IMR-90 (cell line): ENCODE data around the gene MTREX. TPM values are rescaled to one million over a fixed set of nuclear protein-coding genes. Genes with fewer than 3 reads are reported as not detected.

ENCODE experiments used
- ATAC-seq: fragments of 200-7000 bp; cut with Tn5 transposase; 2 replicates; pipeline ENCODE4 v1.9.1; 2020; ENCODE audit warnings: low read depth, mild to moderate bottlenecking, moderate library complexity
- BruUV-seq: library from RNA; stranded (reverse); fragments of 400-500 nt; replicated peaks from 2 replicates; lab custom pipeline; 2021; lab: Mats Ljungman, UMichigan
- CTCF ChIA-PET: fragments of 300-600 bp; formaldehyde crosslinking; extraction: SDS; loops from one replicate; lab custom pipeline; 2021; ENCODE audit warnings: antibody characterized with exemption; lab: Yijun Ruan, JAX
- POLR2A ChIA-PET: fragments of 300-600 bp; sonication (Branson Sonifier 250); formaldehyde crosslinking; loops from one replicate; lab custom pipeline; 2022; ENCODE audit warnings: antibody characterized with exemption; ENCODE audit not compliant: unreplicated experiment; lab: Charles Lee
- DNase-seq: peaks from one replicate; pipeline ENCODE4 v3.0.0; 2013
- H2AFZ ChIP-seq: replicated peaks from 2 replicates; pipeline ENCODE3; 2013; ENCODE audit warnings: low read length, mild to moderate bottlenecking; ENCODE audit not compliant: poor library complexity
- H2AK5ac ChIP-seq: 2 replicates; pipeline ENCODE4 v1.6.1; 2013; ENCODE audit warnings: low read depth, low read length, inconsistent platforms
- H2AK9ac ChIP-seq: replicated peaks from 2 replicates; pipeline ENCODE3; 2013; ENCODE audit warnings: mild to moderate bottlenecking, low read depth, low read length, moderate library complexity; ENCODE audit not compliant: poor library complexity
- H2BK120ac ChIP-seq: 2 replicates; pipeline ENCODE4 v1.6.1; 2013; ENCODE audit warnings: low read depth, low read length, inconsistent platforms
- H2BK15ac ChIP-seq: 3 replicates; pipeline ENCODE4 v1.6.1; 2013; ENCODE audit warnings: low read depth, low read length, inconsistent platforms
- H2BK20ac ChIP-seq: 2 replicates; pipeline ENCODE4 v1.6.1; 2013; ENCODE audit warnings: low read depth, mild to moderate bottlenecking, inconsistent platforms, low read length, moderate library complexity
- H2BK5ac ChIP-seq: 2 replicates; pipeline ENCODE4 v1.6.1; 2013; ENCODE audit warnings: mild to moderate bottlenecking, low read depth, low read length, inconsistent platforms; ENCODE audit not compliant: poor library complexity, severe bottlenecking
- H3K14ac ChIP-seq: replicated peaks from 2 replicates; pipeline ENCODE4 v1.6.1; 2013; ENCODE audit warnings: low read depth, low read length, inconsistent platforms
- H3K18ac ChIP-seq: 2 replicates; pipeline ENCODE4 v1.6.1; 2013; ENCODE audit warnings: low read depth, low read length, control low read depth
- H3K23ac ChIP-seq: 2 replicates; pipeline ENCODE4 v1.6.1; 2013; ENCODE audit warnings: low read depth, low read length, inconsistent platforms
- H3K27ac ChIP-seq: 2 replicates; pipeline ENCODE4 v1.5.1; 2013; ENCODE audit warnings: mild to moderate bottlenecking, control low read depth, low read length; ENCODE audit not compliant: insufficient read depth
- H3K27me3 ChIP-seq: 2 replicates; pipeline ENCODE4 v1.6.1; 2013; ENCODE audit warnings: low read length; ENCODE audit not compliant: control insufficient read depth, insufficient read depth
- H3K36me3 ChIP-seq: 2 replicates; pipeline ENCODE4 v1.6.1; 2013; ENCODE audit warnings: low read length, mixed read lengths; ENCODE audit not compliant: control insufficient read depth, insufficient read depth
- H3K4ac ChIP-seq: 2 replicates; pipeline ENCODE4 v1.6.1; 2013; ENCODE audit warnings: low read depth, low read length, inconsistent platforms
- H3K4me1 ChIP-seq: 2 replicates; pipeline ENCODE4 v1.6.1; 2013; ENCODE audit warnings: low read length, mixed read lengths; ENCODE audit not compliant: control insufficient read depth, insufficient read depth
- H3K4me2 ChIP-seq: 2 replicates; pipeline ENCODE4 v1.6.1; 2013; ENCODE audit warnings: low read depth, mild to moderate bottlenecking, control low read depth, low read length, moderate library complexity
- H3K4me3 ChIP-seq: 2 replicates; pipeline ENCODE4 v1.5.1; 2013; ENCODE audit warnings: low read depth, mild to moderate bottlenecking, control low read depth, low read length, moderate library complexity; ENCODE audit not compliant: insufficient read depth
- H3K56ac ChIP-seq: 2 replicates; pipeline ENCODE4 v1.6.1; 2013; ENCODE audit warnings: low read length, inconsistent platforms; ENCODE audit not compliant: insufficient read depth; ENCODE audit errors: extremely low read depth
- H3K79me1 ChIP-seq, 2 experiments: 2 replicates each; pipeline ENCODE4 v1.6.1; 2013; ENCODE audit warnings: low read length in 2 of 2, inconsistent platforms in 1 of 2, low read depth in 1 of 2
- H3K9ac ChIP-seq: 2 replicates; pipeline ENCODE4 v1.6.1; 2013; ENCODE audit warnings: low read depth, low read length, control low read depth
- H3K9me1 ChIP-seq: 2 replicates; pipeline ENCODE4 v1.6.1; 2013; ENCODE audit warnings: low read length, inconsistent platforms; ENCODE audit not compliant: insufficient read depth
- H3K9me3 ChIP-seq: 2 replicates; pipeline ENCODE4 v1.6.1; 2013; ENCODE audit warnings: low read length; ENCODE audit not compliant: control insufficient read depth, insufficient read depth
- H4K20me1 ChIP-seq: 2 replicates; pipeline ENCODE4 v1.6.1; 2013; ENCODE audit warnings: low read length, inconsistent platforms; ENCODE audit not compliant: insufficient read depth
- H4K5ac ChIP-seq: 2 replicates; pipeline ENCODE4 v1.6.1; 2013; ENCODE audit warnings: mild to moderate bottlenecking, low read depth, low read length, control low read depth
- H4K8ac ChIP-seq, 2 experiments: 2 replicates each; pipeline ENCODE4 v1.6.1; 2013; ENCODE audit warnings: low read depth in 2 of 2, low read length in 2 of 2, control low read depth in 1 of 2, inconsistent platforms in 1 of 2
- H4K91ac ChIP-seq: 2 replicates; pipeline ENCODE4 v1.6.1; 2013; ENCODE audit warnings: low read depth, low read length, inconsistent platforms; ENCODE audit not compliant: insufficient read depth
- BHLHE40 ChIP-seq: fragments of 150-350 bp; IDR thresholded peaks from 2 replicates; pipeline ENCODE4 v1.6.1; 2016; ENCODE audit warnings: mild to moderate bottlenecking, low read depth, low read length
- CHD1 ChIP-seq: IDR thresholded peaks from 2 replicates; pipeline ENCODE4 v1.6.1; 2012; ENCODE audit warnings: low read depth, low read length, improper control_type of control experiment
- NFE2L2 ChIP-seq: fragments of 150-350 bp; IDR thresholded peaks from 2 replicates; pipeline ENCODE4 v1.6.1; 2016; ENCODE audit warnings: low read depth, mild to moderate bottlenecking, low read length
- POLR2A ChIP-seq: IDR thresholded peaks from 2 replicates; pipeline ENCODE4 v1.6.1; 2012; ENCODE audit warnings: mild to moderate bottlenecking, low read depth, low read length
- RAD21 ChIP-seq: IDR thresholded peaks from 2 replicates; pipeline ENCODE4 v1.6.1; 2012; ENCODE audit warnings: low read length, improper control_type of control experiment
- WGBS, 2 experiments: methylation state at CpG; one replicate each; pipeline versions ENCODE4 v1.1.5 to v1.1.7; 2013; ENCODE audit warnings: missing lambda C conversion rate in 2 of 2; ENCODE audit not compliant: insufficient read length in 1 of 2; ENCODE audit errors: extremely low coverage in 2 of 2; 5-methylcytosine and 5-hydroxymethylcytosine counted together
- dilution Hi-C: fragments of 300-500 bp; cut with HindIII; formaldehyde crosslinking; loops from one replicate; pipeline ENCODE4 v1.14.3; 2018; ENCODE audit warnings: low sequenced_read_pairs; ENCODE audit not compliant: unreplicated experiment
- in situ Hi-C: fragments of 300-500 bp; cut with MboI; formaldehyde crosslinking; loops from 3 replicates; pipeline ENCODE4 v1.14.3; 2019; ENCODE audit warnings: low sequenced_read_pairs, inconsistent platforms, mixed read lengths
- intact Hi-C: fragments of 100-400 bp; cut with micrococcal nuclease; formaldehyde crosslinking; loops from 2 replicates; pipeline ENCODE4 v1.10.0; 2022
- polyA plus RNA-seq, 3 experiments: library from polyadenylated mRNA; depleted of rRNA; stranded (reverse); fragments of >200 nt; gene quantifications; 2 replicates each; pipeline ENCODE4 v1.2.3, GENCODE V29; 2012; ENCODE audit warnings: low replicate concordance in 1 of 3
- total RNA-seq: library from RNA; depleted of rRNA; stranded (reverse); fragments of >200 nt; gene quantifications from 2 replicates; pipeline ENCODE4 v1.2.3, GENCODE V29; 2012

Gene MTREX
- total and polyA plus RNA-seq, 2 of the 4 experiments (the other 2 are of a cell fraction) = 22.1 to 33.2 TPM

DNA sequence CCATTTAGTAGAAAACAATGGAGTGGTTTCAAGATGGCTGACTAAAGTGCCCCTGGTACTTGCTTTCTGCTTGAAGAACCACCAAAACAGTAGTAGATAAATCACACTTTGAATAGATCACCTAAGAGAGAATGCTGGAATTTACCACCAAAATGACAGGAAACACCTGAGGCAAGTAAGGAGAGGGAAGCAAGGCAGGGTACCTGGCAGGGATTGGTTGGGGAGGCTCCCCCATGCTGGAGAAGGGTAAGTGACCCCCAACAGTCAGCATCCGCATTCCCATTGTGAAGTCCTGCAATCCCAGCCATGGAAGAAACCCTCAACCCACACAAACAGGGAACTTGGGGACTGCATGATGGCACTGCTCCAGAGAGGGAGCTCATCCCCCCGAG lies 121.4 kb downstream of the MTREX start:
- no peak overlapping the region for H2BK5ac ChIP-seq
- H3K56ac ChIP-seq = no peak overlapping the region
- H3K9me3 ChIP-seq = peaks cover 2% of the 10 kb centered on the region
- CTCF ChIA-PET = no interaction called here
- no peak overlapping the region for H2BK15ac ChIP-seq
- H3K4ac ChIP-seq = no peak overlapping the region
- no peak overlapping the region for H3K23ac ChIP-seq
- H3K4me2 ChIP-seq = no peak overlapping the region
- no peak overlapping the region for H3K9ac ChIP-seq
- H3K27ac ChIP-seq = no peak overlapping the region
- TF ChIP-seq POLR2A = no peak
- no peak for TF ChIP-seq BHLHE40
- no peak for TF ChIP-seq RAD21
- no peak for TF ChIP-seq NFE2L2
- no peak for TF ChIP-seq CHD1
- no TSS peak for BruUV-seq
- no peak overlapping the region for H2BK120ac ChIP-seq
- DNase-seq (no peak), ATAC-seq (no peak)
- intact Hi-C loops = no loop called here
- in situ Hi-C loops = no loop called here
- H2BK20ac ChIP-seq = no peak overlapping the region
- H4K5ac ChIP-seq = no peak overlapping the region
- H2AK9ac ChIP-seq = no peak overlapping the region
- H4K91ac ChIP-seq = no peak overlapping the region
- no CpG with 5 or more reads among the region's 2 CpGs for WGBS, 2 experiments
- H2AK5ac ChIP-seq = no peak overlapping the region
- H2AFZ ChIP-seq = no peak overlapping the region
- H3K36me3 ChIP-seq = peaks cover 18% of the 10 kb centered on the region
- H3K79me1 ChIP-seq = peaks cover 13 to 20% of the 10 kb centered on the region in 2 experiments
- H3K27me3 ChIP-seq = no peaks in the 10 kb centered on the region
- H3K9me1 ChIP-seq = peaks cover 6% of the 10 kb centered on the region; the same call in 1 of the 2 replicates
- POLR2A ChIA-PET = no interaction called here
- no peak overlapping the region for H3K4me3 ChIP-seq
- no peak overlapping the region for H3K18ac ChIP-seq
- no peak overlapping the region for H3K14ac ChIP-seq
- no peaks in the 10 kb centered on the region for H3K4me1 ChIP-seq
- no peak overlapping the region for H4K8ac ChIP-seq
- peaks cover 3% of the 10 kb centered on the region; the same call in 1 of the 2 replicates for H4K20me1 ChIP-seq
- dilution Hi-C loops = no loop called here
